Lower leg skin (tissue), 4 donors: ENCODE data around the gene MLC1. TPM values are rescaled to one million over a fixed set of nuclear protein-coding genes. Genes with fewer than 3 reads are reported as not detected.

ENCODE experiments used
- DNase-seq, 2 donors: peaks; one replicate each; pipeline ENCODE4 v3.0.0-alpha.2; 2019; ENCODE audit warnings: low spot score in 2 of 2
- H3K4me3 ChIP-seq: fragments of 200-600 bp; sonication (generic); 2 replicates; pipeline ENCODE4 v1.5.1; 2017; ENCODE audit warnings: mild to moderate bottlenecking, low read depth; ENCODE audit not compliant: poor library complexity, severe bottlenecking
- POLR2A ChIP-seq, 2 donors: fragments of 450-650 bp; IDR thresholded peaks; one replicate each; pipeline ENCODE4 v1.6.1; 2016 to 2017; ENCODE audit warnings: antibody characterized with exemption in 2 of 2, mild to moderate bottlenecking in 1 of 2, moderate library complexity in 1 of 2
- WGBS, 2 donors: methylation state at CpG; one replicate each; pipeline ENCODE4 v1.1.5; 2018; 5-methylcytosine and 5-hydroxymethylcytosine counted together
- intact Hi-C: fragments of 100-400 bp; cut with DNase I; formaldehyde crosslinking; loops from one replicate; pipeline ENCODE4 v1.15.0; 2023; ENCODE audit warnings: low total_unique reads
- total RNA-seq, 4 donors: library from RNA; depleted of rRNA; stranded (reverse); fragments of >200 nt; gene quantifications; one replicate each; pipeline ENCODE4 v1.1.0, GENCODE V29; 2016
- TF ChIP-seq, protein P1 (sequence below), 3 donors: fragments of 450-650 bp; IDR thresholded peaks; one replicate each; pipeline ENCODE4 v1.5.1; 2016; ENCODE audit warnings: antibody characterized with exemption in 3 of 3, mild to moderate bottlenecking in 3 of 3, moderate library complexity in 2 of 3

MLC1 gene
- total RNA-seq, 4 donors from 2014 or later, result 0.15 to 2.1 (median 1.0) TPM

DNA sequence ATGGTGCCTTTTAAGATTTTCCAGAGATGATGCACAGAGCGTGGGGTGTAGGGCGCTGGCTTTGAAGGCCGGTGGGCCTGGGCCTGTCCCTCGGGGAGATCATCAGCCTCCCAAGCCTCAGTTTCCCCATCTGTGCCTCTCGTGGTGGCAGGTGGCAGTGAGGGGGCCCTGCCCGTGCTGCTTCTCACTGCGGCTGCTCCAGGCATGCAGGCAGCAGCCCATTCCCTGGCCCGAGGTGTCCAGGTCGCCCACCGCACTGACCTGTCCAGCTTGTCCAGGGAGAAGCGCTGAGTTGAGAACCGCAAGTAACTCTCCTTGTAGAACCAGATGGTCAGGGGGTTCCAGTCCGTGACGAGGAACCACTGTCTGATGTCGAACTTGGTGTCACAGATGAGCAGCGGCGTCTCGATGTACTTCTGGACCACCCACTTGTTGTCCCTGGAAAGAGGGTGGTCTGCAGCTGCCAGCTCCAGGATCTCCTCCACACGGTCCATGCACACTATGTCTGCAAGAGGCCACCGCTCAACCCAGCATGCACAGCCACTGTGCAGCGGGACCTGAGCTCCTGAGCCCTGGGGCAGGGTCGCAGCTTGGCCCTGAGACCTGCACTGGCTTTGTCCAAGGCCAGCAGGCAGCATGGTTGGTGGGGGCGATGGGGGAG is 52.2 kb downstream of the MLC1 start:
- TF ChIP-seq, protein P1, sequence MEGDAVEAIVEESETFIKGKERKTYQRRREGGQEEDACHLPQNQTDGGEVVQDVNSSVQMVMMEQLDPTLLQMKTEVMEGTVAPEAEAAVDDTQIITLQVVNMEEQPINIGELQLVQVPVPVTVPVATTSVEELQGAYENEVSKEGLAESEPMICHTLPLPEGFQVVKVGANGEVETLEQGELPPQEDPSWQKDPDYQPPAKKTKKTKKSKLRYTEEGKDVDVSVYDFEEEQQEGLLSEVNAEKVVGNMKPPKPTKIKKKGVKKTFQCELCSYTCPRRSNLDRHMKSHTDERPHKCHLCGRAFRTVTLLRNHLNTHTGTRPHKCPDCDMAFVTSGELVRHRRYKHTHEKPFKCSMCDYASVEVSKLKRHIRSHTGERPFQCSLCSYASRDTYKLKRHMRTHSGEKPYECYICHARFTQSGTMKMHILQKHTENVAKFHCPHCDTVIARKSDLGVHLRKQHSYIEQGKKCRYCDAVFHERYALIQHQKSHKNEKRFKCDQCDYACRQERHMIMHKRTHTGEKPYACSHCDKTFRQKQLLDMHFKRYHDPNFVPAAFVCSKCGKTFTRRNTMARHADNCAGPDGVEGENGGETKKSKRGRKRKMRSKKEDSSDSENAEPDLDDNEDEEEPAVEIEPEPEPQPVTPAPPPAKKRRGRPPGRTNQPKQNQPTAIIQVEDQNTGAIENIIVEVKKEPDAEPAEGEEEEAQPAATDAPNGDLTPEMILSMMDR (IDR thresholded peaks at IDR 0.05), result no peak
- TF ChIP-seq POLR2A (IDR thresholded peaks at IDR 0.05), result no peak
- DNase-seq, result no peak
- intact Hi-C loops, result no loop called here
- 84 to 87% methylated on average over 20 of the region's 23 CpGs for WGBS, 2 donors
- H3K4me3 ChIP-seq, result no peak overlapping the region

DNA sequence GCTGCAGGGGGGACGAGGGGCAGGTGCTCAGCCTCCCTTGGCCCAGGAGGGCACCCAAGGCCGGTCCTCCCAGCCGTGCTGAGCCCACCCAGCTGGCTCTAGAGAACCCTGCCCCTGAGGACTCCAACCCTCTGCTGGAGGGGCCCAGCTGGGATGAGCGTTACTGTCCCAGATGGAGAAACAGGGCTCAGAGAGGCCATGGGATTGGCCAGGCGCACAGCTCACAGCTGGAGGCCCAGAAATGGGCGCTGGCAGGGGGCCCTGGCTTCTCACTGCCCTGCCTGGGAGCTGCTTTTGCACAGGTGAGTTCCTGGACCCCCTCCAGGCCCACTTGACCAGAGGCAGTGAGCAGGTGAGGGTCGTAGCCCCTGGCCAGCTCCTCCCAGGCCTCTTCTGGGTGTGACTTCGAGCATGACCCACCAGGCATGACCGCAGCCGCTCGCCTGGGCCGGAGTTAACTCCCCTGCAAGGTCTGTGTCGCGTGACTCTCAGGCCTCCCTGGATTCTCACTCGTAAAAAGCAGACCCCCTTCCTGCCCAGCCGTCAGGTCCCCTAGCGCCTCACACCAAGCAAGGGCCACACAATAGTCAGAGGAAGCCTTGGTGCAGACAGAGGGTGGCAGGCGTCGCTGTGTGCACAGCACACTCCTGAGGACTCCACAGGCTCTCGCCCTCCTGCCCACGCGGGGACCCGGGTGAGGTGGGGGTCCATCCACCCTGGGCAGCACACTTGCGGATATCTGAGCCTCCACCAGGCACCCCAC is 52.9 kb downstream of the MLC1 start:
- WGBS, 2 donors, result 80 to 83% methylated on average over 21 of the region's 24 CpGs
- DNase-seq, result no peak
- intact Hi-C loops, result no loop called here
- no peak overlapping the region for H3K4me3 ChIP-seq
- TF ChIP-seq, protein P1 (IDR thresholded peaks at IDR 0.05), result no peak
- TF ChIP-seq POLR2A (IDR thresholded peaks at IDR 0.05), result no peak

DNA sequence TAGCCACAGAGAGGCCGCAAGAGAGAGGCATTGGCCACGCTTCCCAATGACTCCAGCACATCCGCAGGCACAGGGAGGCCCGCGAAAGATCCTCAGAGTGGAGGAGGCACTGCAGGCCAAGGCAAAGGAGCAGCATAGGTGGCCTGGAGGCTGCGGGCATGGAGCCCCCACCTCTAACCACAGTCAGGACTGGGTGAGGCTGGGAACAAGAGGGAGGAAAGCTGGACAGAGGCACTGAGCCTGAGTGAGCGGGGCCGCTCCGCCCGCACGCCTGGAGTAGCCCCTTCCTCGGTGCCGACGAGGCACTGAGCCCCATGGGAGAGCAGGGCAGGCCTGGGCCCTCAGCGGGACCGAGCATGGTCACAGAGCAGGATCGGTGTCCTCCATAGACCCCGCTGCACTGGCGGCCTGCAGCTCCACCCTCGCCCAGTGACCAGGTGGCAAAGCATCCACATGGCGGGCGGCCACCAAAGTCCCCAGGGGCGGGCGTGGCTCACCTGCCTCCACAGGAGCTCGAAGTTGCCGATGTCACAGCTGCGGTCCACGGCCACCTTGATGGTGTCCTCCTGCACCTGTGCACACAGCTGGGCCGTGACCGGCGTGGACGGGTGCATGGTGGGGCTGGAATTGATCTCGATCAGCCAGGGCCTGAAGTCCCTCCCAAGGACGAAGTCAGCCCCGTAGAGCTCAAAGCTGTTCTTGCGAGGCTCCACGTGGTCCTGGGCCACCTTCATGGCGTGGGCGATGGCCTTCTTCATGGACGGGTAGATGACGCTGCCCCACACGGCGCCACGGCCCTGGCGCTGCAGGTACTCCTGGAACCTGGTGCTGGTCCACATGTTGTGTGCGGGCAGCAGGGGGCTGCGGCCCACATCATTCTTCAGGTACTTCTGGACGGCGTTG is 53.8 kb downstream of the MLC1 start:
- intact Hi-C loops, result loop anchor here (2.0 kb wide), 1 partner anchor 101 kb away; no protein-coding TSS in a partner anchor
- no peak for TF ChIP-seq POLR2A (IDR thresholded peaks at IDR 0.05)
- H3K4me3 ChIP-seq, result no peak overlapping the region
- peak in 1 of 2 donors; percentile 85 for DNase-seq
- 82 to 84% methylated on average over 44 to 46 of the region's 49 CpGs for WGBS, 2 donors

DNA sequence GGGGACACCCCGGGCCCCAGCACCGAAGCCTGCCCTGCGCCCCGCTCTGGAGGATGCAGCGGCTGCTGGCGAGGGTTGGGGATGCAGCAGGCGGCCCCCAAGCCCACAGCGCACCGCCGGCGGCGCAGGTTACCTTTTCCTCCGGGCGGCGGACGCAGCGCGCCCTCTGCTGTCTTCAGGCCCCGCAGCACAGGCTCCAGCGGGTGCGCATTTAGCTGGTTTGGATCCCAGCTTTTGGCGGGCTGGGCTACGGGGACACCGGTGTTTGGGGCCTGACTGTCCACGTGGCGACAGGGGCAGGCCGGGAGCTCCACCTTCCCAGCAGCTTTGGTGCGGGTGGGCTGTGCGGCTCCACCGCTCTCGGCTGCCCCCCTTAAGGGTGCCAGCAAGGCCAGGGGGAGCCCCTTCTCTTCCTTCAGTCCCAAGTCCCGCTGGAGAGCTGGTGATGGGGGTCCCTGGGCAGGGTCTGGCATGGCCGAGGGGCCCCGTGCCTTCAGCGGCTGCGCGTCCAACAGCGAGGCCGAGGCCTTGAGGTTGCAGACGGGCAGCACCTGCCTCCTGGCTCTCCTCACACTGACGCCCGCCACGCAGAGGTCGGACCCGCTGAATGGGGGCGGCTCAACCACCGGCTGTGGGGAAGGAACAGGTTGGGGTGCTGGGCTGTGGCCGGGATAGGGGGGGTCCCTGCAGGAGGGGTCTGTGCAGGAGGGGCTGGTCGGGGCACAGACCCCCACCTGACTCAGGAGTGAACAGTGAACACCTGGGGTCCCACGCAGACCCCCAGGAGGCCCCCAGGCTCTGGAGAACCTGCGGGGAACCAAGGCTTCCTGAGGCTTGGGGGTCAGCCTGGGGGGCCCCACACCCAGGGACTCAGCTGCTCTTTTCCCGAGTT is 54.7 kb downstream of the MLC1 start:
- TF ChIP-seq, protein P1 (IDR thresholded peaks at IDR 0.05), result peak in 1 of 3 donors; percentile 67
- no peak for TF ChIP-seq POLR2A (IDR thresholded peaks at IDR 0.05)
- intact Hi-C loops, result loop anchor here (2.0 kb wide), 1 partner anchor 100 kb away; no protein-coding TSS in a partner anchor
- H3K4me3 ChIP-seq, result no peak overlapping the region
- peak; percentile 46 to 93 for DNase-seq
- WGBS, 2 donors, result 38 to 40% methylated on average over 14 to 27 of the region's 52 CpGs

DNA sequence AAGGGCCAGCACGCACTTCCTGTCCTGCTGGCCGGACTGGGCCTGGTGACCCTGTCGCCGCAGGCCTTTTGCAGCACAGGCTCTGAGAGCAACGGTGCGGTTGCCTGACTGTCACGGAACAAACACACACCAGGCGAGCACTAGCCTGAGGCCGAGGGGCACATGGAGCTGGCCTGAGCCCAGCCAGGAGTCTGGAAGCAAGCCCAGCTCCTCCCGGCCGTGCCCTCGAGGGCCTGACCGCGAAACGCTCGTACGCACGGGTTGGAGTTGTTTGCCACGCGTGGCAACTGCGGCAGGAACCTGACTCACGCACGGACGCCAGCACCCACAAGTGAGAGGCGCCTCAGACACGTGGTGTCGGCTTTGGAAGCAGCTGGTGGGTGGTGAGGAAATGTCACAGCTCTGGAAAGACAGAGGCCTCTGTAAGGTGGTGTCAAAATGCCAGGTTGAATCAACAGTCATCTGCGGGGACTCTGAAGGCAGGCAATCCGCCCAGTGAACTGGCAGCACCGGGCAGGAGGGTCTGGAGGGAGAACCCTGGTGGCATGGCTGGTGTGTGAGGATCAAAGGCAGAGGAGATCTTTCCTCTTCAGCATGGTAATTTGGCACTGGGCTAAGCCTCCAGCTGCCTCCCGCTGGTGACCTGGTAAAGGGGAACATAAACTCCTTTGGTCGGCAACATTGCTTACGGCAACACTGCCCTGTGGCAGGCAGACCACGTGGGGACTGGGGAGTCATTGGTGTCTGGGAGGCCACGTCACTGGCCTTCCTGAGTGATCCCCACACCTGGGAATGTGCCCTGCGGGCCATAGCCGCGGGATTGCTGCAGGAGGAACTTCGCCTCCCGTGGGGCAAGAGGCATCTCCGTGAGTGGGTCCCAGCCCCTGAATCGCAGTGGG is 57.3 kb downstream of the MLC1 start:
- TF ChIP-seq, protein P1 (IDR thresholded peaks at IDR 0.05), result no peak
- no peak for TF ChIP-seq POLR2A (IDR thresholded peaks at IDR 0.05)
- intact Hi-C loops, result no loop called here
- no peak overlapping the region for H3K4me3 ChIP-seq
- DNase-seq, result peak in 1 of 2 donors; percentile 86
- 40 to 58% methylated on average over 38 to 39 of the region's 42 CpGs for WGBS, 2 donors
